Glomerular visceral epithelial cell (primary cell): ENCODE data around the gene SLC5A2.
"Not testable (repeated sequence)": the region's sequence is repeated elsewhere in the genome, so short reads cannot be mapped to it uniquely, and the experiment has no call there.

Source experiments
- DNase-seq: peaks from one replicate; pipeline ENCODE4 v3.0.0-alpha.2; 2016; ENCODE audit errors: extremely low spot score

SLC5A2 gene

GRCh38 chr16:31483081-31483480 is at the start of gene SLC5A2:
Gene SLC5A2 (plus strand): TSS chr16:31483123. CDS start chr16:31483137, 14 bp downstream.
- no peak for DNase-seq

GRCh38 chr16:31435341-31436220 is 47.3 kb upstream of the SLC5A2 start:
- no peak for DNase-seq

- no peak for DNase-seq
Measured at GRCh38 chr16:31436221-31437045, 46.5 kb upstream of the SLC5A2 start.

- no peak for DNase-seq
Measured at GRCh38 chr16:31438414-31438813, 44.5 kb upstream of the SLC5A2 start.

- DNase-seq = not testable (repeated sequence)
Measured at GRCh38 chr16:31439023-31439422, 43.9 kb upstream of the SLC5A2 start.

GRCh38 chr16:31439519-31439918 is 43.4 kb upstream of the SLC5A2 start:
- DNase-seq = no peak

- DNase-seq = no peak
Measured at GRCh38 chr16:31440516-31441184, 42.3 kb upstream of the SLC5A2 start.

GRCh38 chr16:31441956-31442355 is 41.0 kb upstream of the SLC5A2 start:
- no peak for DNase-seq

GRCh38 chr16:31445931-31446330 is 37.0 kb upstream of the SLC5A2 start:
- DNase-seq = not testable (repeated sequence)

GRCh38 chr16:31451201-31451600 is 31.7 kb upstream of the SLC5A2 start:
- no peak for DNase-seq

- DNase-seq = peak; percentile 67
Measured at GRCh38 chr16:31451681-31452351, 31.1 kb upstream of the SLC5A2 start.

- peak; percentile 74 for DNase-seq
Measured at GRCh38 chr16:31452631-31453106, 30.3 kb upstream of the SLC5A2 start.

- DNase-seq = no peak
Measured at GRCh38 chr16:31453255-31454204, 29.4 kb upstream of the SLC5A2 start.

- DNase-seq = no peak
Measured at GRCh38 chr16:31455601-31456314, 27.2 kb upstream of the SLC5A2 start.

- no peak for DNase-seq
Measured at GRCh38 chr16:31456988-31457360, 25.9 kb upstream of the SLC5A2 start.

GRCh38 chr16:31458073-31458843 is 24.7 kb upstream of the SLC5A2 start:
- DNase-seq = peak; percentile 53

GRCh38 chr16:31458844-31459686 is 23.9 kb upstream of the SLC5A2 start, which contains the start of gene ARMC5:
Gene ARMC5 (plus strand): TSS chr16:31459501. CDS start chr16:31459525, 24 bp downstream.
- peak; percentile 97 for DNase-seq
